Measurements from ENCODE around the gene REXO1. TPM values are rescaled to one million over a fixed set of nuclear protein-coding genes. Genes with fewer than 3 reads are reported as not detected.

Gene REXO1
- total and polyA plus RNA-seq, 2 of the 13 experiments (the other 11 are each of a cell fraction or from before 2014, with no cell fraction given) = 5.0 to 11.2 TPM

- no peak overlapping the region for H3K4me2 ChIP-seq (ENCODE audit: low read depth, low read length)
- H3K9ac ChIP-seq (ENCODE audit: insufficient read depth, low read depth, low read length) = no peak overlapping the region
- no TSS peak for BruUV-seq (replicated peaks)
- intact Hi-C loops (cut with micrococcal nuclease; ENCODE audit: unreplicated experiment) = no loop called here
- no peaks in the 10 kb centered on the region for H3K36me3 ChIP-seq (replicated peaks in 1 of 2; ENCODE audit: control insufficient read depth in 1 of 2, insufficient read depth in 2 of 2, low read length in 2 of 2)
- TF ChIP-seq ZMYM3 (CRISPR knock-in tag; IDR thresholded peaks at IDR 0.05) = no peak
- TF ChIP-seq, protein P1, sequence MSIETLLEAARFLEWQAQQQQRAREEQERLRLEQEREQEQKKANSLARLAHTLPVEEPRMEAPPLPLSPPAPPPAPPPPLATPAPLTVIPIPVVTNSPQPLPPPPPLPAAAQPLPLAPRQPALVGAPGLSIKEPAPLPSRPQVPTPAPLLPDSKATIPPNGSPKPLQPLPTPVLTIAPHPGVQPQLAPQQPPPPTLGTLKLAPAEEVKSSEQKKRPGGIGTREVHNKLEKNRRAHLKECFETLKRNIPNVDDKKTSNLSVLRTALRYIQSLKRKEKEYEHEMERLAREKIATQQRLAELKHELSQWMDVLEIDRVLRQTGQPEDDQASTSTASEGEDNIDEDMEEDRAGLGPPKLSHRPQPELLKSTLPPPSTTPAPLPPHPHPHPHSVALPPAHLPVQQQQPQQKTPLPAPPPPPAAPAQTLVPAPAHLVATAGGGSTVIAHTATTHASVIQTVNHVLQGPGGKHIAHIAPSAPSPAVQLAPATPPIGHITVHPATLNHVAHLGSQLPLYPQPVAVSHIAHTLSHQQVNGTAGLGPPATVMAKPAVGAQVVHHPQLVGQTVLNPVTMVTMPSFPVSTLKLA (IDR thresholded peaks at IDR 0.05) = peak; percentile 92
- H3K27me3 ChIP-seq (ENCODE audit: control insufficient read depth in 1 of 2, insufficient read depth in 2 of 2, low read length in 2 of 2) = peaks cover 15 to 71% of the 10 kb centered on the region in 2 experiments
- in situ Hi-C loops (cut with HindIII; ENCODE audit: extremely low pct_ligation_motif_present, low pct_unique_long_range_greater_than_20kb) = loop anchor here (5.0 kb wide), 1 partner anchor 45 kb away; no protein-coding TSS in a partner anchor
- peaks cover 5% of the 10 kb centered on the region; the same call in 1 of the 2 replicates for H3K9me3 ChIP-seq (ENCODE audit: low read length)
- no peak overlapping the region for H3K27ac ChIP-seq (ENCODE audit: extremely low read length, insufficient read depth, low read length)
- CTCF ChIA-PET (ENCODE audit: low intra/inter-chr PET ratio, low total read pairs) = no interaction called here
- H3K4me1 ChIP-seq (ENCODE audit: insufficient read depth, low read length) = peaks cover 8% of the 10 kb centered on the region
- no peaks in the 10 kb centered on the region for H4K20me1 ChIP-seq (ENCODE audit: insufficient read depth, low read length)
- POLR2A ChIA-PET = no interaction called here
- DNase-seq (ENCODE audit: low spot score) = no peak
- no peaks in the 10 kb centered on the region for H3K79me2 ChIP-seq (ENCODE audit: insufficient read depth, low read length)
- ATAC-seq = no peak
- no peak overlapping the region for H3K4me3 ChIP-seq (replicated peaks in 1 of 3; ENCODE audit: insufficient read depth in 1 of 3, low read depth in 2 of 3, low read length in 3 of 3)
- FAIRE-seq = no peak
- no peak overlapping the region for H2AFZ ChIP-seq (ENCODE audit: low read length)
- 26% methylated on average over 5 of the region's 10 CpGs for WGBS (ENCODE audit: low lambda C conversion rate)
Observed at GRCh38 chr19:1777149-1777548, 71.1 kb downstream of the REXO1 start.

DNA sequence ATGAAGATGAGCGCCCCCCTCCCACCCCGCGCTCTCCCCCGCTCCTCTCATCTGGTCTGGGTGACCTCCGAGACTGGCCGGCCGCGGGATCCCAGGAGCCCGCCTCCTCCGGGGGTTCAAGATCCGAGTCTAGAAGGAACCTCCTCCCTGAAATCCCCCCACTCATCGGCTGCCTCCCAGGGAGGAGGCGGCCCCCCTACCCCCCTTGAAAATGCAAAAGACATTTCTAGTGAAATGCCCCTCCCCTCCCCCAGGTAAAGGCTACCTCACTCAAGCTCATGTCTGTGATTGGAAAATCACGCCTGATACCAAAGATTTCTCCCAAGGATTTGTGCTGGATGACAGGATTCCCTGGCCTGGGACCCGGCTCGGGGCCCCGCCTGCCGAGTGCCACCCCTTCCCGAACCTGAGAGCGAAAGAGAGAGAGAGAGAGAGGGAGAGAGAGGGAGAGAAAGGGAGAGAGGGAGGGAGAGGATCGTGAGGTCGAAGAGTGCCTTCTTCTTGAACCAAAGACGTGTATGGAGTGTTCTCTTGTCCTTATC is 71.6 kb downstream of the REXO1 start:
- ChIA-PET POLR2A (no interaction called here), CTCF (ENCODE audit: low intra/inter-chr PET ratio, low total read pairs) (interaction anchor here (2.7 kb wide), 1 partner anchor 49 kb away, joined by 15 read pairs; no protein-coding TSS in a partner anchor)
- FAIRE-seq (no peak), DNase-seq (ENCODE audit: low spot score) (no peak), ATAC-seq (no peak)
- no TSS peak for BruUV-seq (replicated peaks)
- H3K4me1 ChIP-seq (ENCODE audit: insufficient read depth, low read length) = peaks cover 8% of the 10 kb centered on the region
- 16% methylated on average over 17 of the region's 23 CpGs for WGBS (ENCODE audit: low lambda C conversion rate)
- no peak for TF ChIP-seq ZSCAN31 (CRISPR knock-in tag; IDR thresholded peaks at IDR 0.05; ENCODE audit: low read depth)
- TF ChIP-seq ZNF740 (CRISPR knock-in tag; IDR thresholded peaks at IDR 0.05) = no peak
- TF ChIP-seq EZH2 (conservative IDR thresholded peaks at IDR 0.05; ENCODE audit: low read depth, low read length) = peak; percentile 71; the same call in 1 of the 2 replicates
- no peak overlapping the region for H3K4me3 ChIP-seq (replicated peaks in 1 of 3; ENCODE audit: insufficient read depth in 1 of 3, low read depth in 2 of 3, low read length in 3 of 3)
- H3K4me2 ChIP-seq (ENCODE audit: low read depth, low read length) = no peak overlapping the region
- H3K27ac ChIP-seq (ENCODE audit: extremely low read length, insufficient read depth, low read length) = no peak overlapping the region
- in situ Hi-C loops (cut with HindIII; ENCODE audit: extremely low pct_ligation_motif_present, low pct_unique_long_range_greater_than_20kb) (loop anchor here (5.0 kb wide), 1 partner anchor 46 kb away; no protein-coding TSS in a partner anchor), intact Hi-C loops (cut with micrococcal nuclease; ENCODE audit: unreplicated experiment) (no loop called here)
- peaks cover 3% of the 10 kb centered on the region; the same call in 1 of the 2 replicates for H3K9me3 ChIP-seq (ENCODE audit: low read length)
- no peak overlapping the region for H2AFZ ChIP-seq (ENCODE audit: low read length)
- peaks cover 15 to 69% of the 10 kb centered on the region in 2 experiments for H3K27me3 ChIP-seq (ENCODE audit: control insufficient read depth in 1 of 2, insufficient read depth in 2 of 2, low read length in 2 of 2)
- no peaks in the 10 kb centered on the region for H3K36me3 ChIP-seq (replicated peaks in 1 of 2; ENCODE audit: control insufficient read depth in 1 of 2, insufficient read depth in 2 of 2, low read length in 2 of 2)
- no peaks in the 10 kb centered on the region for H4K20me1 ChIP-seq (ENCODE audit: insufficient read depth, low read length)
- H3K9ac ChIP-seq (ENCODE audit: insufficient read depth, low read depth, low read length) = no peak overlapping the region
- no peaks in the 10 kb centered on the region for H3K79me2 ChIP-seq (ENCODE audit: insufficient read depth, low read length)

Measured in HepG2 (cell line).